HepG2 (cell line): Measurements from ENCODE around the gene FGGY. TPM values are rescaled to one million over a fixed set of nuclear protein-coding genes. Genes with fewer than 3 reads are reported as not detected.

ENCODE experiments used
- ATAC-seq: fragments of 200-7000 bp; cut with Tn5 transposase; 3 replicates; pipeline ENCODE4 v1.9.1; 2020; ENCODE audit warnings: mild to moderate bottlenecking, moderate library complexity
- BruUV-seq: library from RNA; stranded (reverse); fragments of 400-500 nt; replicated peaks from 2 replicates; lab custom pipeline; 2021; lab: Mats Ljungman, UMichigan
- CTCF ChIA-PET: fragments of 300-600 bp; formaldehyde crosslinking; extraction: SDS; loops from one replicate; lab custom pipeline; 2021; ENCODE audit warnings: low total read pairs, inconsistent platforms, low intra/inter-chr PET ratio; lab: Yijun Ruan, JAX
- POLR2A ChIA-PET: fragments of 350-600 bp; sonication (Branson Sonifier 250); formaldehyde crosslinking; loops from one replicate; lab custom pipeline; 2020; ENCODE audit warnings: antibody characterized with exemption, inconsistent platforms; lab: Yijun Ruan, JAX
- DNase-seq: peaks from one replicate; pipeline ENCODE4 v3.0.0-alpha.2; 2015; ENCODE audit warnings: low spot score
- FAIRE-seq: peaks from 3 replicates; lab custom pipeline; 2011; peaks lifted over from hg19 to GRCh38; lab: Jason Lieb, UNC
- H2AFZ ChIP-seq: one replicate; pipeline ENCODE4 v1.6.1; 2011; ENCODE audit warnings: low read length, inconsistent platforms
- H3K27ac ChIP-seq: fragments of 300-600 bp; 3 replicates; pipeline ENCODE4 v1.8.0; 2011; ENCODE audit warnings: mixed run types, mild to moderate bottlenecking, mixed read lengths, low read length, inconsistent platforms; ENCODE audit not compliant: insufficient read depth; ENCODE audit errors: extremely low read length
- H3K27me3 ChIP-seq, 2 experiments: fragments of 200-600 bp in 1 of 2; 2 replicates in 1 of 2; 3 replicates in 1 of 2; pipeline versions ENCODE4 v1.6.0 to v1.8.0; 2011; ENCODE audit warnings: low read length in 2 of 2, mild to moderate bottlenecking in 2 of 2, moderate library complexity in 2 of 2, inconsistent platforms in 1 of 2; ENCODE audit not compliant: insufficient read depth in 2 of 2, control insufficient read depth in 1 of 2
- H3K36me3 ChIP-seq, 2 experiments: fragments of 200-600 bp in 1 of 2; replicated peaks in 1 of 2; 2 replicates in 1 of 2; 3 replicates in 1 of 2; pipeline versions ENCODE4 v1.5.1 to v1.8.0; 2011; ENCODE audit warnings: low read length in 2 of 2, inconsistent platforms in 1 of 2; ENCODE audit not compliant: insufficient read depth in 2 of 2, control insufficient read depth in 1 of 2
- H3K4me1 ChIP-seq: 2 replicates; pipeline ENCODE4 v1.5.1; 2012; ENCODE audit warnings: low read length, inconsistent platforms; ENCODE audit not compliant: insufficient read depth
- H3K4me2 ChIP-seq: 2 replicates; pipeline ENCODE4 v1.6.0; 2011; ENCODE audit warnings: low read depth, low read length, inconsistent platforms
- H3K4me3 ChIP-seq, 3 experiments: fragments of 200-600 bp in 1 of 3; sonication (generic), shearing (Covaris generic) in 1 of 3; replicated peaks in 1 of 3; 2 replicates each; pipeline ENCODE4 v1.5.1; 2011 to 2016; ENCODE audit warnings: low read length in 3 of 3, inconsistent platforms in 2 of 3, low read depth in 2 of 3, mild to moderate bottlenecking in 2 of 3, control low read depth in 1 of 3, mixed read lengths in 1 of 3; ENCODE audit not compliant: insufficient read depth in 1 of 3
- H3K79me2 ChIP-seq: one replicate; pipeline ENCODE4 v1.6.1; 2011; ENCODE audit warnings: low read length, inconsistent platforms; ENCODE audit not compliant: insufficient read depth
- H3K9ac ChIP-seq: 2 replicates; pipeline ENCODE4 v1.6.0; 2011; ENCODE audit warnings: mild to moderate bottlenecking, low read depth, low read length, inconsistent platforms; ENCODE audit not compliant: insufficient read depth
- H3K9me3 ChIP-seq: 2 replicates; pipeline ENCODE4 v1.5.1; 2012; ENCODE audit warnings: mild to moderate bottlenecking, low read length
- H4K20me1 ChIP-seq: 2 replicates; pipeline ENCODE4 v1.6.0; 2011; ENCODE audit warnings: inconsistent platforms, mild to moderate bottlenecking, low read length, moderate library complexity; ENCODE audit not compliant: insufficient read depth
- ARHGAP35 ChIP-seq: sonication (generic); formaldehyde crosslinking; IDR thresholded peaks from 2 replicates; pipeline ENCODE4 v1.9.0; 2022; ENCODE audit warnings: mild to moderate bottlenecking, inconsistent platforms, moderate library complexity, missing genetic modification reagents, borderline replicate concordance
- FOXK2 ChIP-seq: fragments of 450-650 bp; IDR thresholded peaks from 2 replicates; pipeline ENCODE4 v1.6.1; 2016
- HNRNPLL ChIP-seq: fragments of 200-400 bp; formaldehyde crosslinking; IDR thresholded peaks from 2 replicates; pipeline ENCODE4 v1.6.1; 2017; ENCODE audit warnings: mild to moderate bottlenecking, low read depth, low read length; ENCODE audit not compliant: poor library complexity, severe bottlenecking
- HOXD1 ChIP-seq: sonication (generic); formaldehyde crosslinking; IDR thresholded peaks from 2 replicates; pipeline ENCODE4 v1.5.0; 2020; ENCODE audit warnings: missing genetic modification reagents
- IRX3 ChIP-seq: sonication (generic); formaldehyde crosslinking; IDR thresholded peaks from 2 replicates; pipeline ENCODE4 v1.8.1; 2023; ENCODE audit warnings: mild to moderate bottlenecking, low read depth, missing genetic modification reagents, borderline replicate concordance
- NR2F6 ChIP-seq, 2 experiments: IDR thresholded peaks; 2 replicates each; pipeline ENCODE4 v1.6.1; 2016; ENCODE audit warnings: antibody characterized with exemption in 1 of 2, mild to moderate bottlenecking in 1 of 2
- ZBTB14 ChIP-seq: sonication (generic); formaldehyde crosslinking; IDR thresholded peaks from 2 replicates; pipeline ENCODE4 v1.4.0; 2020; ENCODE audit warnings: missing genetic modification reagents
- ZBTB49 ChIP-seq: sonication (generic); formaldehyde crosslinking; IDR thresholded peaks from 2 replicates; pipeline ENCODE4 v1.4.0; 2020; ENCODE audit warnings: missing genetic modification reagents, borderline replicate concordance
- ZFP36 ChIP-seq: fragments of 150-350 bp; IDR thresholded peaks from 2 replicates; pipeline ENCODE4 v1.6.1; 2018; ENCODE audit warnings: borderline replicate concordance, low read length, low read depth; ENCODE audit not compliant: partially characterized antibody
- ZNF292 ChIP-seq: sonication (generic); formaldehyde crosslinking; IDR thresholded peaks from 2 replicates; pipeline ENCODE4 v1.8.1; 2022; ENCODE audit warnings: mild to moderate bottlenecking, low read depth, missing genetic modification reagents, borderline replicate concordance
- ZNF7 ChIP-seq: IDR thresholded peaks from 2 replicates; pipeline ENCODE4 v1.6.1; 2016; ENCODE audit warnings: missing biosample characterization, missing genetic modification reagents
- ZNF878 ChIP-seq: sonication (generic); formaldehyde crosslinking; IDR thresholded peaks from 2 replicates; pipeline ENCODE4 v1.8.1; 2023; ENCODE audit warnings: mild to moderate bottlenecking, missing genetic modification reagents, moderate library complexity
- ZSCAN5A ChIP-seq: sonication (generic); formaldehyde crosslinking; IDR thresholded peaks from 2 replicates; pipeline ENCODE4 v1.8.0; 2022; ENCODE audit warnings: mild to moderate bottlenecking, missing genetic modification reagents, borderline replicate concordance
- WGBS: methylation state at CpG from one replicate; pipeline ENCODE4 v1.1.6; 2017; ENCODE audit warnings: low lambda C conversion rate; 5-methylcytosine and 5-hydroxymethylcytosine counted together
- in situ Hi-C: cut with HindIII; loops from 2 replicates; pipeline ENCODE4 v1.10.0; 2017; ENCODE audit warnings: low pct_unique_long_range_greater_than_20kb; ENCODE audit not compliant: extremely low pct_ligation_motif_present
- intact Hi-C: fragments of 100-400 bp; cut with micrococcal nuclease; formaldehyde crosslinking; loops from one replicate; pipeline ENCODE4 v1.10.0; 2022; ENCODE audit not compliant: unreplicated experiment
- polyA plus RNA-seq, 8 experiments: library from polyadenylated mRNA; depleted of rRNA in 3 of 8; stranded (reverse) in 7 of 8; unstranded in 1 of 8; fragments of >200 nt; fragmentation: Illumina TruSeq in 4 of 8; extraction: Trizol in 4 of 8; gene quantifications; 2 replicates each; pipeline versions ENCODE4 v1.2.1 to v1.2.3, GENCODE V29; 2011 to 2016; ENCODE audit warnings: low read depth in 4 of 8, missing spikeins in 1 of 8, mixed read lengths in 1 of 8; ENCODE audit not compliant: insufficient read depth in 1 of 8
- total RNA-seq, 5 experiments: library from RNA; depleted of rRNA; stranded (reverse); fragments of >200 nt; fragmentation: Illumina TruSeq; extraction: Trizol; gene quantifications; 2 replicates each; pipeline ENCODE4 v1.2.3, GENCODE V29; 2016; ENCODE audit warnings: low read depth in 1 of 5

The FGGY gene
- total and polyA plus RNA-seq, 2 of the 13 experiments (the other 11 are each of a cell fraction or from before 2014, with no cell fraction given), result 15.7 to 27.5 TPM

- Histone ChIP-seq H3K9me3 (no peaks in the 10 kb centered on the region), H3K9ac (no peak overlapping the region), H3K36me3 (no peaks in the 10 kb centered on the region), H3K27me3 (no peaks in the 10 kb centered on the region), H3K4me3 (no peak overlapping the region), H3K4me1 (peaks cover 21% of the 10 kb centered on the region; the same call in 1 of the 2 replicates), H4K20me1 (no peaks in the 10 kb centered on the region), H3K4me2 (no peak overlapping the region), H2AFZ (no peak overlapping the region), H3K79me2 (no peaks in the 10 kb centered on the region), H3K27ac (no peak overlapping the region)
- ChIA-PET POLR2A (no interaction called here), CTCF (no interaction called here)
- intact Hi-C loops, result no loop called here
- TF ChIP-seq ZNF878 (CRISPR knock-in tag) (no peak), ZNF292 (CRISPR knock-in tag) (no peak), ARHGAP35 (CRISPR knock-in tag) (no peak), ZFP36 (no peak)
- FAIRE-seq (no peak), ATAC-seq (no peak), DNase-seq (no peak)
- BruUV-seq, result no TSS peak
- in situ Hi-C loops, result no loop called here
- WGBS, result 5% methylated on average over 1 of the region's 1 CpG
Measured at GRCh38 chr1:59803458-59804038, 506.7 kb downstream of the FGGY start.

GRCh38 chr1:59804301-59804700 lies 507.4 kb downstream of the FGGY start:
- H3K27me3 ChIP-seq, result no peaks in the 10 kb centered on the region
- H3K4me2 ChIP-seq, result no peak overlapping the region
- no peaks in the 10 kb centered on the region for H4K20me1 ChIP-seq
- no peak overlapping the region for H3K9ac ChIP-seq
- DNase-seq (no peak), FAIRE-seq (no peak), ATAC-seq (no peak)
- intact Hi-C loops (no loop called here), in situ Hi-C loops (no loop called here)
- ChIA-PET POLR2A (no interaction called here), CTCF (no interaction called here)
- H2AFZ ChIP-seq, result no peak overlapping the region
- no peaks in the 10 kb centered on the region for H3K79me2 ChIP-seq
- H3K4me3 ChIP-seq, result no peak overlapping the region
- BruUV-seq, result no TSS peak
- no peak overlapping the region for H3K27ac ChIP-seq
- H3K4me1 ChIP-seq, result peaks cover 21% of the 10 kb centered on the region; the same call in 1 of the 2 replicates
- H3K36me3 ChIP-seq, result no peaks in the 10 kb centered on the region
- no peaks in the 10 kb centered on the region for H3K9me3 ChIP-seq
- no peak for TF ChIP-seq ZBTB14 (CRISPR knock-in tag)
- TF ChIP-seq HOXD1 (CRISPR knock-in tag), result no peak
- no peak for TF ChIP-seq NR2F6 (IDR thresholded peaks at IDR 0.05)
- TF ChIP-seq NR2F6 (CRISPR knock-in tag; IDR thresholded peaks at IDR 0.05), result no peak
- TF ChIP-seq FOXK2, result no peak
- TF ChIP-seq IRX3 (CRISPR knock-in tag), result no peak
- no peak for TF ChIP-seq HNRNPLL
- no peak for TF ChIP-seq ZNF7 (CRISPR knock-in tag)
- no peak for TF ChIP-seq ZSCAN5A (CRISPR knock-in tag)
- no peak for TF ChIP-seq ZBTB49 (CRISPR knock-in tag)
